ENCODE measurements around the gene MUSK.

The MUSK gene

GRCh38 chr9:110710420-110710819 is 41.8 kb downstream of the MUSK start:
- in situ Hi-C loops (cut with MboI; ENCODE audit: low sequenced_read_pairs, unreplicated experiment) = no loop called here
- DNase-seq (ENCODE audit: low spot score) = no peak
- no peak for TF ChIP-seq CTCF (IDR thresholded peaks at IDR 0.05; ENCODE audit: borderline replicate concordance, control extremely low read depth, extremely low read depth, insufficient read depth, missing control alignments)

DNA sequence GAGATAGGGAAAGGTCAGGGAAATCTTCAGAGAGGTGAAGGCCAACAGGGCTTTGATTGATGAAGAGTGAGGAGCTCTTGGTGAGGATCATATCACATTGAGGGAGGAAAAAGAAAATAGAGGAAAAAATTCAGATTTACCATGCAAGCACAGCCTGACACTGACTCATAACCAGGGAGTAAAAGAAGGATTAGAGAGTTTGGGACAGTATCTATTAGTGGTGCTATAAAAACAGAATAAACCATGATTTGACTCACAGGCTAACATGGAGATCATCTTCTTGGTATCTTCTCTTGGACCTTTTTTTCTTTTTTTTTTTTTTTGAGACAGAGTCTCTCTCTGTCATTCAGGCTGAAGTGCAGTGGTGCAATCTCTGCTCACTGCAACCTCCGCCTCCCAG is 44.4 kb downstream of the MUSK start:
- DNase-seq (ENCODE audit: low spot score) = no peak
- TF ChIP-seq CTCF (IDR thresholded peaks at IDR 0.05; ENCODE audit: borderline replicate concordance, control extremely low read depth, extremely low read depth, insufficient read depth, missing control alignments) = no peak
- in situ Hi-C loops (cut with MboI; ENCODE audit: low sequenced_read_pairs, unreplicated experiment) = no loop called here

DNA sequence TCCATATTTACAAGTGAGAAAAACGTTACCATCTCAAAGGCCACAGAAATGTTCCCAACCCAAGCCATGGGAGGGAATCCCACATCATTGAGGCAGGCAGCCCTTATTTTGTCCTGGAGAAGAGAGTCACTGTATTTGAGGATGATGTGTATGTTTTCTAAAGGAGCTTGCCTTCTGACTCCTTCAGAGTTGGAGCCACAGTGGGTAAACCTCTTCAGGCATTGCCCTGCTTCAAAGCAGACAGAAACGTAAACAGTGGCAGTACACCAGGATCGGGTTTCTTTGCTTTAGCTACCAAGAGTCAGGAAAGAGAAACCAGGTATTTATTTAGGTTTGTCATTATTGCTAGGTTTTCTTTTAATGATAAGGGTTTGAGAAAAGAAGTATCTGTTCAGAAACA is 45.7 kb downstream of the MUSK start:
- in situ Hi-C loops (cut with MboI; ENCODE audit: low sequenced_read_pairs, unreplicated experiment) = no loop called here

DNA sequence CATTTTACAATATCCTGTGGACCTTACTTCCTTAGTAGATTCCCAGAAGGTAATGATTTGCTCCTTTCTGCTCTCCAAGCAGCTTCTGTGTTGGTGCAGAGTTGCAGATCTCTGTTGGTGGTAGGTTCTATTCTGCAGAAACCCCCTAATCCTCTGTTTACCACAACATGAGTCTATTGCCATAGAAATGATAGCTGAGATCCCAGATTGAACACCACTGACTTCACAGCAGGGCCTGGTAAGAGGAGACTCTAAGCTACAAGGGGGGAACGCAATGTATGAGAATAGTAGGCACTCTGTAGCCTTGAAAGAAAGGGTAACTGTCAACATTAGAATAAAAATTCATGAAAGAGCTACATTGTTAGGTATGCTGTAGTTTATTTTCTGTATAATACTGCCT is 59.5 kb downstream of the MUSK start:
- in situ Hi-C loops (cut with MboI; ENCODE audit: low sequenced_read_pairs, unreplicated experiment) = no loop called here
- TF ChIP-seq CTCF (IDR thresholded peaks at IDR 0.05; ENCODE audit: borderline replicate concordance, control extremely low read depth, extremely low read depth, insufficient read depth, missing control alignments) = no peak

More for the DNA sequence above, 45.7 kb downstream of the MUSK start:
- DNase-seq (ENCODE audit: low spot score) = no peak
- no peak for TF ChIP-seq CTCF (IDR thresholded peaks at IDR 0.05; ENCODE audit: borderline replicate concordance, control extremely low read depth, extremely low read depth, insufficient read depth, missing control alignments)

GRCh38 chr9:110729641-110730040 is 61.0 kb downstream of the MUSK start:
- no peak for TF ChIP-seq CTCF (IDR thresholded peaks at IDR 0.05; ENCODE audit: borderline replicate concordance, control extremely low read depth, extremely low read depth, insufficient read depth, missing control alignments)
- in situ Hi-C loops (cut with MboI; ENCODE audit: low sequenced_read_pairs, unreplicated experiment) = no loop called here

More for the DNA sequence above, 59.5 kb downstream of the MUSK start:
- DNase-seq (ENCODE audit: low spot score) = no peak

DNA sequence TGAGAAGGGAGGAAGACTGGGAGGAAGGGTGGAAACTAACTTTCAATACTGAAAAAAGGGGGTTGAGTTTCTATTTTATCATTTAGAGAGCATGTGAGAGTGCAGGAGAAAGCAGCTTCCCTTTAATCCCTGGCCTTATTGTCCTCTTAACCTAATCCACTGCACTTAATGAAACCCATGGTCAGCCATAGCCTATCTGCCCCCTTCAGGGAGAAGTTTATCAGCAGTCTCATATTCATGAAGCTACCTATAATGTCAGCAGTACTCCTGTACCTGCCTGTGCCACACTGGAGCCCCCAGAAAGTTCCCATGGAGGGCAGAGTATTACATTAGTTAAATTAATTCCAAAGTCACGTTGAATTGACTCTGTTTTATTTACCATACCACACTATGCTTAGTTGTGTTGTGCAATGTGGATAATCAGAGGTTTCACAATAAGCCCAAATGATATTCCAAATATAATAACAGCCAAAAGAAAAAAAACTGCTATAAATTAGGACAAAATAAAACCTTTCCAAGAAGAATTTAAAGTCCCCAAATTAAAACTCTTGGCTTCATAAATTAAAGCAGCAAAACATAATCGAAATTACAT is 62.9 kb downstream of the MUSK start:
- TF ChIP-seq CTCF (IDR thresholded peaks at IDR 0.05; ENCODE audit: borderline replicate concordance, control extremely low read depth, extremely low read depth, insufficient read depth, missing control alignments) = no peak
- in situ Hi-C loops (cut with MboI; ENCODE audit: low sequenced_read_pairs, unreplicated experiment) = no loop called here
- no peak for DNase-seq (ENCODE audit: low spot score)

More at GRCh38 chr9:110729641-110730040, 61.0 kb downstream of the MUSK start:
- no peak for DNase-seq (ENCODE audit: low spot score)

Data from GM13976 (cell line).